Measurements from ENCODE around the gene INSL4.

INSL4 gene

GRCh38 chr9:5231212-5231611 is at the start of gene INSL4:
INSL4 (plus strand) TSS chr9:5231419; CDS start chr9:5231524, 105 bp downstream.
- DNase-seq: no peak

DNA sequence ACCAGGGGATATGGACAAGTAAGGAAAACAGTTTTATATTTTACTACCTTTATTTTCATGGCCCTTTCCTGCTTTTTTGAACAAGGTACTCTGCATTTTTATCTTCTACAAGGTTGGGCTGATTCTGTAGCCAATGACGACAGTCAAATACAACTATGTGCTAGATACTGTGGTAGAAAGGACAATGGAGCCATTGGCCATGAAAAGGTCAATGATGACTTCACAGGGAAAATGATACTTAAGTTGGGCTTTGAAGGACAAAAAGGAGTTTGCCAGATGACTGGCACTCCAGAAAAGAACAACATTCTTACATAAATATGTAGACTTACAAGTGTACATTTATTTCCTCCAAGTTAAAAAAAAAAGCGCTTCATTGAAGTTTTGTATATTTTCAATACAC is 46.4 kb upstream of the INSL4 start:
- DNase-seq: no peak

- DNase-seq: no peak
Observed at GRCh38 chr9:5185220-5185840, 45.9 kb upstream of the INSL4 start, which contains the start of gene INSL6. INSL6 (minus strand) TSS chr9:5185639; CDS start chr9:5185602, 37 bp downstream.

GRCh38 chr9:5186416-5187169 is 44.6 kb upstream of the INSL4 start:
- DNase-seq: peak in 2 of 4 experiments; percentile 12 to 29

- DNase-seq: no peak
Observed at GRCh38 chr9:5188060-5188984, 42.9 kb upstream of the INSL4 start.

DNA sequence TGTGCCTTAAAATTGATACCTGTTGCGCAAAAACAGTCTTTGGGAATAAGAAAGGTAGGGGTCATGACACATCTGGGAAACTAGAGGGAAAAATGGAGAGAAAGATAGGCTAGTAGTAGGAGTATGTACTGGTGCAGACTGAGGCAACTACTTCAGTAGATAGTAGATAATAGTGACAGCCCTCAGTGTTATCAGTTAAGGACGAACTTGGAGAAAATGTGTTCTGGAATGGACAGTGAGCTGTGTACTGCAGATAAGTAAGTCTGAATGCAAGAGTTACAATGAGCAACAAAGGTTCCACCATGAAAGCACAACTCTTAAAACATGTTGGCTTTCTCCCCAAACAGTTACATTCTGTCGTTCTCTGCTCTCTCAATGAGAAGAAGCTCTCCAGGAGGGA is 39.2 kb upstream of the INSL4 start:
- no peak for DNase-seq

DNA sequence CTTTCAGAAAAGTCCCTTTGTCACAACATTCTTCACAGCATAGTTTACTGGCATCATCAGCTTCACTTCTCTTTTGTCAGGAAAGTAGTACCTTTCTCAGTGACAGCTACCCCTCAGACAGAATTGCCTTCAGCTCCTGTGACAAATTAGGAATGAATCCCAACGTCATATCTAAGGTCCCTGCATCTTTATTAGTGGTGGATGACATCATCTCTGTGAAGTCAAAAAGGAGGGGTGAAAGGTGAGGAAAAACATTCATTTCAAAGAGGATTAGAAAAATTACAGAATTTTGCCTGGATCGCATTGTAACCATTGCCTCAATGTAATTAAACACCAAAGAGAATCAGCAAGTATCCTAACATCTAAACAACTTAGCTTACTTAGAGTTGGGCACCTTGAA is 37.9 kb upstream of the INSL4 start:
- no peak for DNase-seq

DNA sequence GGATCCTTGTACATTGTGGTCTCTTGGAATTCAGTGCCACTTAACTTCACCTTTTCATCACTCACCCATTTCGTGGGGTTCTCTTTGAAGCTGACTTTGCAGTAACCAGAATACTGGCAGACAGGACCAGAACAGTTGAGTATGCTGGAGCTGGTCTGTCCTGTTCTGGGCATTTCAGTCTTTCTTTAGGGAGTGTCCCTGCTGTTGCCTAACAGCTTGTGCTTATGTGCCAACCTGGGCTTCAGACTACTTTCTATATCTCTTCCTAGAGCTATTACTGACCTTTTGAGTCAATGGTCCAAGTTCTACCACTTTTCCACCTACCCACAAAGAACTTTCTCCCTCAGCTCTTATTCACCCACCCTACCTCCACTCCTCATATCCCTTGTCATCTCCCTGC is 35.8 kb upstream of the INSL4 start:
- DNase-seq: no peak

DNA sequence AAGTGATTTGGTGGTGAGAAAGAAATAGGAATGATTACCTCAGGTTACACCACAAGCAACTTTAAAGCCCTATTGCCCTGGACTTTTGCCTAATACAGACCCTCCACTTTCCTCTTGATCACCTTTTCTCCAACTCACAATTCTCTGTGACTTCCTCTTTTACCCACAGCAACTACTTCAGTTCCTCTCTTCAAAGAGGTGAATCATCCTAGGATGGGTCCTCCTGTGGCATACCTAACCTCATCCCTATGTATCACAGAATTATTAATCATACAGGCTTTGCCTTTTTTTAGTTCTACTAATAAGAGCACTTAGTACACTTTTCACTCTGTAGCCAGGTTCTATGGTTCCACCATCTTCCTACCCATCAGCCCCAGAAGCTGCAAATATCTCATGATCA is 26.1 kb upstream of the INSL4 start:
- DNase-seq: no peak

DNA sequence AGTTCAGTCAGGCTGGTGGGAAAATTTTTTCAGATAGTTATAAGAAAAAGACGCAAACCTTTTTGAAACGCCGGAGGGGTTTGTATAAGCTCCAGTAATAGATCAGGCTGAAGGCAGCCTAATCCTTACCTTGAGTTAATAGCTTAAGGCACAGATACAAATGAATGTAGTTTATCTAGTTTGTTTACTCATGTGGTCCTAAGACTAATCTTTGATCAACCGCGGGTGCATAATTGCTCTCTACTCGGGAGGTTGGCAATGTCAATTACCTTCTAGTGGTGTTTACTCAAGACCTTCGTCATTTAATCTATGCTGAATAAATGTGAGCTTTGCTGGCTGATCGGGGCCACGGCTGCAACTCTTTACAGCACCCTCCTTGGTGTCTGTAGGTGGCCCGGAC is 665 bp upstream of the INSL4 start:
- no peak for DNase-seq

GRCh38 chr9:5263351-5264218 is 32.4 kb downstream of the INSL4 start:
- no peak for DNase-seq

GRCh38 chr9:5264219-5264595 is 33.0 kb downstream of the INSL4 start:
- no peak for DNase-seq

DNA sequence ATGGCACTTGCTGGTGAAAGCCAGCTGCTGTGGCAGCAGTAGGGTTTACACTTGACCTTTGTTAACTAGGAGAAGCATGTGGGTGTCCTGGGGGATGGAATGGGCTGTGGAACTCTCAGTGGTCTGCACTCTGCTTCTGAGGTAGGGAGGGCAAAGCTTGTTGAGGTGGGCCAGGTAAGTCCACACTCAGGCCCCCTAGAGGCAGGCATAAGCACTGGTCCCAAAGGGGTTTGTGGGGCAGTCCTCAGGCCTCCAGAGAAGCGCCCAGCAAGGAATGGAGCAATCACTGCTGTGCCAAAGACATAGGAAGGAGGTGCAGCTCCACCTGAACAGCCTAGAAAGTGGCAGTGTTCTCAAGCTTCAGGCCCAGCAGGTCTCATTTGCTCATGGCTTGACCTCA is 34.7 kb downstream of the INSL4 start:
- DNase-seq: no peak

- no peak for DNase-seq
Observed at GRCh38 chr9:5269249-5269715, 38.1 kb downstream of the INSL4 start.

- no peak for DNase-seq
Observed at GRCh38 chr9:5274770-5275169, 43.6 kb downstream of the INSL4 start.

- no peak for DNase-seq
Observed at GRCh38 chr9:5278486-5278885, 47.3 kb downstream of the INSL4 start.

All from activated naive CD4-positive, alpha-beta T cell (primary cell).